ENCODE results near the gene RBP3.
A peak's percentile ranks its signal among the peaks of the same experiment; 100 is the strongest.

The RBP3 gene

GRCh38 chr10:47388879-47389278 is 40.7 kb downstream of the RBP3 start:
- H3K36me3 ChIP-seq (ENCODE audit: low read depth): no peaks in the 10 kb centered on the region
- H3K9me3 ChIP-seq (ENCODE audit: severe bottlenecking): no peaks in the 10 kb centered on the region
- TF ChIP-seq, protein P1, sequence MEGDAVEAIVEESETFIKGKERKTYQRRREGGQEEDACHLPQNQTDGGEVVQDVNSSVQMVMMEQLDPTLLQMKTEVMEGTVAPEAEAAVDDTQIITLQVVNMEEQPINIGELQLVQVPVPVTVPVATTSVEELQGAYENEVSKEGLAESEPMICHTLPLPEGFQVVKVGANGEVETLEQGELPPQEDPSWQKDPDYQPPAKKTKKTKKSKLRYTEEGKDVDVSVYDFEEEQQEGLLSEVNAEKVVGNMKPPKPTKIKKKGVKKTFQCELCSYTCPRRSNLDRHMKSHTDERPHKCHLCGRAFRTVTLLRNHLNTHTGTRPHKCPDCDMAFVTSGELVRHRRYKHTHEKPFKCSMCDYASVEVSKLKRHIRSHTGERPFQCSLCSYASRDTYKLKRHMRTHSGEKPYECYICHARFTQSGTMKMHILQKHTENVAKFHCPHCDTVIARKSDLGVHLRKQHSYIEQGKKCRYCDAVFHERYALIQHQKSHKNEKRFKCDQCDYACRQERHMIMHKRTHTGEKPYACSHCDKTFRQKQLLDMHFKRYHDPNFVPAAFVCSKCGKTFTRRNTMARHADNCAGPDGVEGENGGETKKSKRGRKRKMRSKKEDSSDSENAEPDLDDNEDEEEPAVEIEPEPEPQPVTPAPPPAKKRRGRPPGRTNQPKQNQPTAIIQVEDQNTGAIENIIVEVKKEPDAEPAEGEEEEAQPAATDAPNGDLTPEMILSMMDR (IDR thresholded peaks at IDR 0.05; ENCODE audit: poor library complexity, severe bottlenecking): no peak
- no peaks in the 10 kb centered on the region for H3K27me3 ChIP-seq (ENCODE audit: insufficient read depth, poor library complexity, severe bottlenecking)
- no peak overlapping the region for H3K4me3 ChIP-seq (ENCODE audit: severe bottlenecking)
- peaks cover 4% of the 10 kb centered on the region for H3K4me1 ChIP-seq (ENCODE audit: insufficient read depth, poor library complexity, severe bottlenecking)
- ATAC-seq (ENCODE audit: low read depth) (no peak), DNase-seq (ENCODE audit: low spot score) (no peak)
- H3K27ac ChIP-seq (ENCODE audit: poor library complexity, severe bottlenecking): no peak overlapping the region

DNA sequence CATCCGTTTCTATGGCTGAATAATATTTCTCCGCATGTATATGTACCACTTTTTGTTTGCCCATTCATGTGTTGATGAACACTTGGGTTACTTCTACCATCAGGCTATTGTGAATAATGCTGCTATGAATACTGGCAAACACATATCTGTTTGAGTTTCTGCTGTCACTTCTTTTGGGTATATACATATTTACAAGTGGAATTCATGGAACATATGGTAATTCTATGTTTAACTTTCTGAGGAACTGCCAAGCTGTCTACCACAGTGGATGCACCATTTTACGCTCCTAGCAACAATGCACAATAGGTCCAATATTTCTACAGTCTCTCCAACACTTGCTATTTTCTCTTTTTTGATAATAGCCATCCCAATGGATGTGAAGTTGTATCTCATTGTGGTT is 41.5 kb downstream of the RBP3 start:
- peaks cover 4% of the 10 kb centered on the region for H3K4me1 ChIP-seq (ENCODE audit: insufficient read depth, poor library complexity, severe bottlenecking)
- H3K36me3 ChIP-seq (ENCODE audit: low read depth): no peaks in the 10 kb centered on the region
- no peaks in the 10 kb centered on the region for H3K27me3 ChIP-seq (ENCODE audit: insufficient read depth, poor library complexity, severe bottlenecking)
- no peak overlapping the region for H3K27ac ChIP-seq (ENCODE audit: poor library complexity, severe bottlenecking)
- H3K4me3 ChIP-seq (ENCODE audit: severe bottlenecking): no peak overlapping the region
- ATAC-seq (ENCODE audit: low read depth) (no peak), DNase-seq (ENCODE audit: low spot score) (no peak)
- H3K9me3 ChIP-seq (ENCODE audit: severe bottlenecking): no peaks in the 10 kb centered on the region
- TF ChIP-seq, protein P1 (IDR thresholded peaks at IDR 0.05; ENCODE audit: poor library complexity, severe bottlenecking): no peak

GRCh38 chr10:47396311-47396717 is 48.2 kb downstream of the RBP3 start:
- Histone ChIP-seq H3K27ac (ENCODE audit: poor library complexity, severe bottlenecking) (peak overlapping the region; percentile 86), H3K9me3 (ENCODE audit: severe bottlenecking) (no peaks in the 10 kb centered on the region), H3K4me3 (ENCODE audit: severe bottlenecking) (no peak overlapping the region), H3K4me1 (ENCODE audit: insufficient read depth, poor library complexity, severe bottlenecking) (peaks cover 22% of the 10 kb centered on the region), H3K36me3 (ENCODE audit: low read depth) (no peaks in the 10 kb centered on the region), H3K27me3 (ENCODE audit: insufficient read depth, poor library complexity, severe bottlenecking) (no peaks in the 10 kb centered on the region)
- peak; percentile 99 for ATAC-seq (ENCODE audit: low read depth)
- TF ChIP-seq, protein P1 (IDR thresholded peaks at IDR 0.05; ENCODE audit: poor library complexity, severe bottlenecking): no peak
- DNase-seq (ENCODE audit: low spot score): peak; percentile 73

DNA sequence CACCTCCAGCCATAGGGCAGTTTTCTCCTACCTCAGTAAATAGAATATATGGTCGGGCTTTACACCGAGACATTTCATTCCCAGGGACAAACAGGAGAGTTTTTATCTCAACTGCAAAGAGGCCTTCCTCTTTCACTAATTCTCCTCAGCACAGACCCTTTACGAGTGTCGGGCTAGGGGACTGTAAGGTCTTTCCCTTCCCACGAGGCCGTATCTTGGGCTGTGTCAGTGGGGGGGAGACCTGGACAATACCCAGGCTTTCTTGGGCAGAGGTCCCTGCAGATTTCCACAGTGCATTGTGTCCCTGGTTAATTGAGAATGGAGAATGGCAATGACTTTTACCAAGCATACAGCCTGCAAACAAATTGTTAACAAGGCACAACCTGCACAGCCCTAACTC is 49.1 kb downstream of the RBP3 start:
- no peaks in the 10 kb centered on the region for H3K9me3 ChIP-seq (ENCODE audit: severe bottlenecking)
- H3K36me3 ChIP-seq (ENCODE audit: low read depth): no peaks in the 10 kb centered on the region
- peak overlapping the region; percentile 86 for H3K27ac ChIP-seq (ENCODE audit: poor library complexity, severe bottlenecking)
- DNase-seq (ENCODE audit: low spot score) (no peak), ATAC-seq (ENCODE audit: low read depth) (no peak)
- H3K4me3 ChIP-seq (ENCODE audit: severe bottlenecking): no peak overlapping the region
- TF ChIP-seq, protein P1 (IDR thresholded peaks at IDR 0.05; ENCODE audit: poor library complexity, severe bottlenecking): no peak
- H3K4me1 ChIP-seq (ENCODE audit: insufficient read depth, poor library complexity, severe bottlenecking): peaks cover 24% of the 10 kb centered on the region
- no peaks in the 10 kb centered on the region for H3K27me3 ChIP-seq (ENCODE audit: insufficient read depth, poor library complexity, severe bottlenecking)

DNA sequence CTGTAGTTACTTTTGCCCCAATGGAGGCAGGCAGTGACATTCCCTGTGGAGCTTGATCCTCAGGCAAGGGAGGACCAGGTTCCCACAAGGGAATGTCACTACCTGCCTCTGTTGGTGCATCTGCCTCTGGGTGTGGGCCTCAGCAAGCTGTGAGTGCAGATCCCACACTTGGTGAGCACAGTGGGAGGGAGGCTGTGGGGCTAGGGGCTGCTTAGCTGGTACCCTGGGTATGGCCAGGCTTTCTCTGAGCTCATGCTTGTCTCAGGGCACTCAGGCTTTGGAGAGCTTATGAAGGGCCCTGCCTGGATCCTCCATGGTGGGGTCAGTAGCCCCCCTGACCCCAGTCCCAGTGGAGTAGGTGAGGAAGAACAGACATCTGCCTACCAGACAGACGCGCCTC is 52.1 kb downstream of the RBP3 start:
- no peak overlapping the region for H3K27ac ChIP-seq (ENCODE audit: poor library complexity, severe bottlenecking)
- no peak overlapping the region for H3K4me3 ChIP-seq (ENCODE audit: severe bottlenecking)
- ATAC-seq (ENCODE audit: low read depth): no peak
- TF ChIP-seq, protein P1 (IDR thresholded peaks at IDR 0.05; ENCODE audit: poor library complexity, severe bottlenecking): no peak
- H3K4me1 ChIP-seq (ENCODE audit: insufficient read depth, poor library complexity, severe bottlenecking): peaks cover 39% of the 10 kb centered on the region
- H3K27me3 ChIP-seq (ENCODE audit: insufficient read depth, poor library complexity, severe bottlenecking): no peaks in the 10 kb centered on the region
- DNase-seq (ENCODE audit: low spot score): no peak
- H3K9me3 ChIP-seq (ENCODE audit: severe bottlenecking): no peaks in the 10 kb centered on the region
- H3K36me3 ChIP-seq (ENCODE audit: low read depth): no peaks in the 10 kb centered on the region

Data from RWPE2 (cell line).